ENCODE results near the gene LKAAEAR1.

The LKAAEAR1 gene

GRCh38 chr20:64113796-64114355 is 29.7 kb upstream of the LKAAEAR1 start:
- TF ChIP-seq CTCF (conservative IDR thresholded peaks at IDR 0.05; ENCODE audit: low read depth, low read length), result no peak
- H3K4me3 ChIP-seq (ENCODE audit: low read length), result no peak overlapping the region
- DNase-seq (ENCODE audit: low read depth), result no peak

- TF ChIP-seq CTCF (conservative IDR thresholded peaks at IDR 0.05; ENCODE audit: low read depth, low read length), result no peak
- DNase-seq (ENCODE audit: low read depth), result no peak
- no peak overlapping the region for H3K4me3 ChIP-seq (ENCODE audit: low read length)
Measured at GRCh38 chr20:64113444-64113775, 29.2 kb upstream of the LKAAEAR1 start.

- TF ChIP-seq CTCF (conservative IDR thresholded peaks at IDR 0.05; ENCODE audit: low read depth, low read length), result no peak
- no peak overlapping the region for H3K4me3 ChIP-seq (ENCODE audit: low read length)
- DNase-seq (ENCODE audit: low read depth), result no peak
Measured at GRCh38 chr20:64112691-64113443, 28.7 kb upstream of the LKAAEAR1 start.

DNA sequence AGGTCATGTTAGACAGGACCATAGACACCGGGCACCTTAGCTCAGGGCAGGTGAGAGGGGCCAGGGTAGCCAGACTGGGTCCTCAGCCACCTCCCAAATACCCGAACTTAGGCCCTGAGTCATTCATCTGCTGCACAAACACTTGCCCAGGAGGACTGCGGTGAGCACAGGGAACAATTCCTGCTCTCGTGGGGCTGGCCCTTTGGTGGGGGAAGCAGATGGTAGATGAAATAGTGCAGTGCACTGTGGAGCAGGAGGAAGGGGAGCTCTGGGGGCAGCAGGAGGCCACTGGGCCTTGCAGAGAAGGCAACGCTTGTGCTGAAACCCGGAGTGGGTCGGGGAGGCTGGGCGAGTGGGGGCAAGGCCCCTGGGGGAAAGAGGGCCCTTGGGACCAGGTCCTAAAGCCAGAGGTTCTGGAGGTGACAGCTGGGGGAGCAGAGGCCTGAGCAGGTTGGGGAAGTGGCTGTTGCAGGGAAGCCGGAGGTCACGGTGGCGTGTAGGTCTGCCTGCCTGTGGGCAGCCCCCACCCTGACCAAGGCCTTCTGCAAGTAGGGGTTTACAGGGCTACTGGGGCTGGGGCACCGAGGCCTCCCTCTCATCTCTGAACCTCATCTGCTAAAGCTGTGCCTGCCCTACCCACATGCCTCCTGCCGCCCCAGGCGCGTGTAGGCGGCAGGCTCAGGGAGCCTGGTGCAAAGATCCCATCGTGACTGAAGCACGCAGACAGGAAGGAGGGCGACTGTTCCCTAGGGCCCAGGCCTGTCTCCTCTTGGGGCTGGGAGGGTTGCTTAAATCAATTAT is 27.8 kb upstream of the LKAAEAR1 start:
- H3K4me3 ChIP-seq (ENCODE audit: low read length), result no peak overlapping the region
- DNase-seq (ENCODE audit: low read depth), result no peak
- TF ChIP-seq CTCF (conservative IDR thresholded peaks at IDR 0.05; ENCODE audit: low read depth, low read length), result no peak

DNA sequence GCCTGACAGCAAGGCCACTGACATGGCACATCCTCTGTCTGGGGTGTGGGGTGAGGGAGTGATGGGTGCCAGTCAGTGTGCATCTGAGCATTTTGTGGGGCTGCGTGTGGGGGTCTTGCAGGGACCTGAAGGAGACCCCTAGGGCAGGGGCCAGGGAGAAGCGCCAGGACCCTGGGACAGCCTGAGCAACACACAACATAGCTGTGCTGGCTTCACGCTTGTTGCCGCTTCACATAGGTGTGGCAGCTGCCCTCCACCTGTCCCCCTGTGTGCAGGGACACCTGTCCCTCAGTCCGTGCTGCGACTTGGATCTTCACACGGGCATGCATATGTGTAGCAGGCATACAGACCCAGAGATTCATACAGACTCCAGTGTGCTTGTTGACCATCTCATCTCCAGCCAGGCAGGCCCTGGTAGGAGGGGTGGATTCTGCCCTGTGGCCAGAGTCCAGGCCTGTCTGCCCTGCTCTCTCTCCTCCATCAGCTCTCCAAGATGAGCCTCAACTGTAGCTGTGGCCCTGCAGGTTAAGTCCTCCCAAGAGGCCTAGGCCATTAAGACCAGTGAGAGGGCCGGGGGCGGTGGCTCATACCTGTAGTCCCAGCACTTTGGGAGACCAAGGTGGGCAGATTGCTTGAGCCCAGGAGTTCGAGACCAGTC is 26.3 kb upstream of the LKAAEAR1 start:
- no peak overlapping the region for H3K4me3 ChIP-seq (ENCODE audit: low read length)
- TF ChIP-seq CTCF (conservative IDR thresholded peaks at IDR 0.05; ENCODE audit: low read depth, low read length), result no peak

GRCh38 chr20:64109831-64110391 is 25.7 kb upstream of the LKAAEAR1 start:
- DNase-seq (ENCODE audit: low read depth), result no peak
- no peak for TF ChIP-seq CTCF (conservative IDR thresholded peaks at IDR 0.05; ENCODE audit: low read depth, low read length)
- no peak overlapping the region for H3K4me3 ChIP-seq (ENCODE audit: low read length)

More for the DNA sequence above, 26.3 kb upstream of the LKAAEAR1 start:
- no peak for DNase-seq (ENCODE audit: low read depth)
